HepG2 (cell line): Measurements from ENCODE around the gene IQSEC1. TPM values are rescaled to one million over a fixed set of nuclear protein-coding genes. Genes with fewer than 3 reads are reported as not detected.

ENCODE experiments used
- CHD4 ChIP-seq: fragments of 200-600 bp; sonication (generic); IDR thresholded peaks from 2 replicates; pipeline ENCODE4 v1.7.0; 2017; ENCODE audit warnings: mild to moderate bottlenecking, low read length, borderline replicate concordance
- FLYWCH1 ChIP-seq: sonication (generic); formaldehyde crosslinking; IDR thresholded peaks from 2 replicates; pipeline ENCODE4 v1.8.1; 2023; ENCODE audit warnings: mild to moderate bottlenecking, missing genetic modification reagents
- HIVEP1 ChIP-seq: sonication (generic); formaldehyde crosslinking; IDR thresholded peaks from 2 replicates; pipeline ENCODE4 v1.4.0; 2020; ENCODE audit warnings: mild to moderate bottlenecking, missing genetic modification reagents
- MATR3 ChIP-seq: sonication (generic); formaldehyde crosslinking; IDR thresholded peaks from 2 replicates; pipeline ENCODE4 v1.4.0; 2020; ENCODE audit warnings: missing genetic modification reagents
- ZNF616 ChIP-seq: sonication (generic); formaldehyde crosslinking; IDR thresholded peaks from 2 replicates; pipeline ENCODE4 v1.5.0; 2020; ENCODE audit warnings: low read depth, mild to moderate bottlenecking, missing genetic modification reagents
- polyA plus RNA-seq, 8 experiments: library from polyadenylated mRNA; depleted of rRNA in 3 of 8; stranded (reverse) in 7 of 8; unstranded in 1 of 8; fragments of >200 nt; fragmentation: Illumina TruSeq in 4 of 8; extraction: Trizol in 4 of 8; gene quantifications; 2 replicates each; pipeline versions ENCODE4 v1.2.1 to v1.2.3, GENCODE V29; 2011 to 2016; ENCODE audit warnings: low read depth in 4 of 8, missing spikeins in 1 of 8, mixed read lengths in 1 of 8; ENCODE audit not compliant: insufficient read depth in 1 of 8
- total RNA-seq, 5 experiments: library from RNA; depleted of rRNA; stranded (reverse); fragments of >200 nt; fragmentation: Illumina TruSeq; extraction: Trizol; gene quantifications; 2 replicates each; pipeline ENCODE4 v1.2.3, GENCODE V29; 2016; ENCODE audit warnings: low read depth in 1 of 5
- TF ChIP-seq, protein P1 (sequence below): sonication (generic); formaldehyde crosslinking; IDR thresholded peaks from 2 replicates; pipeline ENCODE4 v1.8.0; 2023; ENCODE audit warnings: mild to moderate bottlenecking, missing genetic modification reagents
- TF ChIP-seq, protein P2 (sequence below): sonication (generic); formaldehyde crosslinking; IDR thresholded peaks from 2 replicates; pipeline ENCODE4 v1.8.0; 2022; ENCODE audit warnings: low read depth, missing genetic modification reagents
- TF ChIP-seq, protein P3 (sequence below): sonication (generic); formaldehyde crosslinking; IDR thresholded peaks from 2 replicates; pipeline ENCODE4 v1.4.0; 2020; ENCODE audit warnings: mild to moderate bottlenecking, missing genetic modification reagents

IQSEC1 gene
- total and polyA plus RNA-seq, 2 of the 13 experiments (the other 11 are each of a cell fraction or from before 2014, with no cell fraction given), result 17.4 to 20.2 TPM

DNA sequence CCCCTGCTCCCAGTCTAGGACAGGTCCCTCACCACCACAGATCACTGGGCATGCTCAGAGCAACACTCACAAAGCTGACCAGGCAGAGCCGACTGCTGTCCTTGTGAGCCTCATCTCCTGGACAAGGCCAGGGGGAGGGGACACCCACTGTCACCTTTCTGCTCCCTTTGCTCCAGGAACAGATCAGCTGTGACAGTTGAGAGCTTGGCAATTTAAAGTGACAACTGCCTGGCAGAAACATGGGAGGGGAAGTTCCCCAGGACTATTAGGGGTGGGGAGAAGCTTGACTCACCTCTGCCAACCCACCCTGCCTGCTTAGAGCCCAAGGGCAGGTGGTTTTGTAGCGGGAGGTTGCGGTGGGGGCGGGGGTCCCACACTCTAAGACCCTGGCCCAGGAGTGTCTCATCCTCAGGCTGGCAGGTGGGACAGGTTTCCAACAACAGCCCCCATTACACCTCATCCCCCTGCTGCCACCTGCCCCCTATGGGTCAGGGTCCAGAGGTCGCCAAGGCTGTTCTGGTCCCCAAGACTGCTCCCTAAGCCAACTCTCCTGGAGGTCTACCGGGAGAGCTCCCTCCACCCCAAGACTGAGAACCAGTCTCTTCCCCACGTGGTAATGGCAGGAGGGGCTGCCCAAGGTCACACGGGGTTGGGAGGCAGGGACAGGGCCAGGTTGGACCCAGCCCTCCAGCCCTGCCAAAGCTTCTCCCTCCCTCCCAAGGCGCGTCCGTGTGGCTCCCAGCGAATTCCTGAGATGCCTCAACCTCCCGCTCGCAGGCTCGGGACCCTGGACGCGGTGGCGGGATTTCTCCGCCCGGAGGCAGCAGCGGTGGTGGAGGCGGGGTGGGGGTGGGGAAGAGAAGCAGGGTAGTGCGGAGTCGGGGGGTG, 80.4 kb downstream of the IQSEC1 start (continued):
- TF ChIP-seq HIVEP1 (peak; percentile 54; the same call in 1 of the 2 replicates), MATR3 (CRISPR knock-in tag) (no peak), CHD4 (no peak), ZNF616 (CRISPR knock-in tag) (no peak), FLYWCH1 (CRISPR knock-in tag) (no peak)
- TF ChIP-seq, protein P1, sequence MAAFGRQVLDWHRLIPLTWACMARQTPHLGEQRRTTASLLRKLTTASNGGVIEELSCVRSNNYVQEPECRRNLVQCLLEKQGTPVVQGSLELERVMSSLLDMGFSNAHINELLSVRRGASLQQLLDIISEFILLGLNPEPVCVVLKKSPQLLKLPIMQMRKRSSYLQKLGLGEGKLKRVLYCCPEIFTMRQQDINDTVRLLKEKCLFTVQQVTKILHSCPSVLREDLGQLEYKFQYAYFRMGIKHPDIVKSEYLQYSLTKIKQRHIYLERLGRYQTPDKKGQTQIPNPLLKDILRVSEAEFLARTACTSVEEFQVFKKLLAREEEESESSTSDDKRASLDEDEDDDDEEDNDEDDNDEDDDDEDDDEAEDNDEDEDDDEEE, result no peak
- TF ChIP-seq, protein P2, sequence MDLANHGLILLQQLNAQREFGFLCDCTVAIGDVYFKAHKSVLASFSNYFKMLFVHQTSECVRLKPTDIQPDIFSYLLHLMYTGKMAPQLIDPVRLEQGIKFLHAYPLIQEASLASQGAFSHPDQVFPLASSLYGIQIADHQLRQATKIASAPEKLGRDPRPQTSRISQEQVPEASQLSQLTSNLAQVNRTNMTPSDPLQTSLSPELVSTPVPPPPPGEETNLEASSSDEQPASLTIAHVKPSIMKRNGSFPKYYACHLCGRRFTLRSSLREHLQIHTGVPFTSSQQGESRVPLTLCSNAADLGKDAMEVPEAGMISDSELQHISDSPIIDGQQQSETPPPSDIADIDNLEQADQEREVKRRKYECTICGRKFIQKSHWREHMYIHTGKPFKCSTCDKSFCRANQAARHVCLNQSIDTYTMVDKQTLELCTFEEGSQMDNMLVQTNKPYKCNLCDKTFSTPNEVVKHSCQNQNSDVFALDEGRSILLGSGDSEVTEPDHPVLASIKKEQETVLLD, result no peak
- TF ChIP-seq, protein P3, sequence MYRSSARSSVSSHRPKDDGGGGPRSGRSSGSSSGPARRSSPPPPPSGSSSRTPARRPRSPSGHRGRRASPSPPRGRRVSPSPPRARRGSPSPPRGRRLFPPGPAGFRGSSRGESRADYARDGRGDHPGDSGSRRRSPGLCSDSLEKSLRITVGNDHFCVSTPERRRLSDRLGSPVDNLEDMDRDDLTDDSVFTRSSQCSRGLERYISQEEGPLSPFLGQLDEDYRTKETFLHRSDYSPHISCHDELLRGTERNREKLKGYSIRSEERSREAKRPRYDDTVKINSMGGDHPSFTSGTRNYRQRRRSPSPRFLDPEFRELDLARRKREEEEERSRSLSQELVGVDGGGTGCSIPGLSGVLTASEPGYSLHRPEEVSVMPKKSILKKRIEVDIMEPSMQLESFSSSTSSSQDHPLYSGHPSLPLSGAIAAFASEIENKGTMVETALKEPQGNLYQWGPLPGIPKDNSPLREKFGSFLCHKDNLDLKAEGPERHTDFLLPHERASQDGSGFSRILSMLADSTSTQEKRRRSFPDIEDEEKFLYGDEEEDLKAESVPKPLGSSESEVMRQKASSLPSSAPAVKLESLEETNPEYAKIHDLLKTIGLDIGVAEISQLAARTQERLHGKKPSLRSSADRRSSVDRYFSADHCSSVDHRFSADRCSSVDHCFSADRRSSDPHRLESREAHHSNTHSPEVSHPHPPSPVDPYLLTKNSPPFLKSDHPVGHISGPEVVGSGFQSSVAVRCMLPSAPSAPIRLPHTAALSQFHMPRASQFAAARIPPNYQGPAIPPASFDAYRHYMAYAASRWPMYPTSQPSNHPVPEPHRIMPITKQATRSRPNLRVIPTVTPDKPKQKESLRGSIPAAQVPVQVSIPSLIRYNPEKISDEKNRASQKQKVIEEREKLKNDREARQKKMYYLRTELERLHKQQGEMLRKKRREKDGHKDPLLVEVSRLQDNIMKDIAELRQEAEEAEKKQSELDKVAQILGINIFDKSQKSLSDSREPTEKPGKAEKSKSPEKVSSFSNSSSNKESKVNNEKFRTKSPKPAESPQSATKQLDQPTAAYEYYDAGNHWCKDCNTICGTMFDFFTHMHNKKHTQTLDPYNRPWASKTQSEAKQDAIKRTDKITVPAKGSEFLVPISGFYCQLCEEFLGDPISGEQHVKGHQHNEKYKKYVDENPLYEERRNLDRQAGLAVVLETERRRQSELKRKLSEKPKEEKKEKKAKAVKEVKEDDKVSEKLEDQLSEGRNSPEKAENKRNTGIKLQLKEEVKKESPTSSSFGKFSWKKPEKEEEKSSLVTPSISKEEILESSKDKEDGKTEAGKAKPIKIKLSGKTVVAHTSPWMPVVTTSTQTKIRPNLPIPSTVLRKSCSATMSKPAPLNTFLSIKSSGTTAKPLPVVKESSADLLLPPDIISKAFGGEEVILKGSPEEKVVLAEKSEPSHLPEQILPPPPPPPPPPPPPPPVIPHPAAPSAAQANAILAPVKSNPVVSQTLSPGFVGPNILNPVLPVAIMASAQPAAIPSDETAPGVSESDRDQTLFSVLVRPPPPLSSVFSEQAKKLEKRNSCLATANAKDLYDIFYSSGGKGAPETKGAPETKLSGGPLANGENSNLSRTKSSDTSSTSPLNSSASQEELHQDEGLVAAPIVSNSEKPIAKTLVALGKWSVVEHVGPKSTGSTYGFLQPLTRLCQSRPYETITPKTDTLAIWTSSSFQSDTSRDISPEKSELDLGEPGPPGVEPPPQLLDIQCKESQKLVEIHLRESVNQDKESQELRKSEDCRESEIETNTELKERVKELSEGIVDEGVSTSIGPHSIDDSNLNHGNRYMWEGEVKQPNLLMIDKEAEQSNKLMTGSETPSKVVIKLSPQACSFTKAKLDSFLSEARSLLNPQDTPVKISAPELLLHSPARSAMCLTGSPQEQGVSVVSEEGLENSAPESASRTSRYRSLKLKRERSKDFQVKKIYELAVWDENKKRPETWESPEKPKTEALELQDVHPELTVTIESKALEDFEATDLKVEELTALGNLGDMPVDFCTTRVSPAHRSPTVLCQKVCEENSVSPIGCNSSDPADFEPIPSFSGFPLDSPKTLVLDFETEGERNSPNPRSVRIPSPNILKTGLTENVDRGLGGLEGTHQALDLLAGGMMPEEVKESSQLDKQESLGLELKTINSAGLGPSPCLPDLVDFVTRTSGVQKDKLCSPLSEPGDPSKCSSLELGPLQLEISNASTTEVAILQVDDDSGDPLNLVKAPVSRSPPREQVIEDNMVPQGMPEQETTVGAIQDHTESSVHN (CRISPR knock-in tag), result no peak
